ENCODE measurements around the gene C22orf23. TPM values are rescaled to one million over a fixed set of nuclear protein-coding genes. Genes with fewer than 3 reads are reported as not detected.

Gene C22orf23
- total RNA-seq, 1 experiment from 2014 or later, result 0.47 TPM

DNA sequence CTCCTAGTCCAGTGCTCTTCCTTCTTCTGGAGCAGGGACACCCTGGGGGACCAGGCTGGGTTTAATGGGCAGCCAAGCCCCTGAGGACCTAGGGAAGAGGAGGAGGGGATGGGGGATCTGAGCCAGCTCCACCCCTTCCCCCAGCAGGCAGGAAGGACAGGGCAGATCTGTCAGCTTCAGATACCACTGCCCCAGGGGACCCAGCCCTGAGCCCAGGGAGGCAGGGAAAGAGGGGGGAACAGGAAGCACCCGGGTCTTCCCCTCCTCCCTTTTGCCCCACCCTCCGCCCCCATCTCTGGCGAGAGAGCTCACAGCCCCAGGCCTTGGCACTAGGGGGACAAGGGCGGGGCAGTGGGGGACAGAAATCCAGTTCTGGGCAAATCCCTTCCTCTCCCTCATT, 42.7 kb upstream of the C22orf23 start:
- Histone ChIP-seq H4K20me1 (ENCODE audit: insufficient read depth) (no peaks in the 10 kb centered on the region), H3K36me3 (ENCODE audit: control insufficient read depth in 1 of 2, insufficient read depth in 2 of 2, low read length in 2 of 2) (no peaks in the 10 kb centered on the region), H3K27ac (ENCODE audit: low read depth, low read length) (no peak overlapping the region), H3K9me2 (ENCODE audit: insufficient read depth) (no peaks in the 10 kb centered on the region), H3K4me1 (ENCODE audit: control insufficient read depth in 1 of 2, insufficient read depth in 2 of 2, low read length in 2 of 2) (peaks cover 20 to 43% of the 10 kb centered on the region in 2 experiments), H3K9me3 (ENCODE audit: control insufficient read depth in 1 of 2, insufficient read depth in 1 of 2, low read depth in 1 of 2, low read length in 2 of 2) (no peaks in the 10 kb centered on the region), H3K4me2 (ENCODE audit: low read length) (peak overlapping the region; percentile 12; the same call in 1 of the 2 replicates), H3K79me2 (ENCODE audit: insufficient read depth, low read length) (no peaks in the 10 kb centered on the region), H3K4me3 (replicated peaks in 1 of 2; ENCODE audit: low read depth in 1 of 2, low read length in 2 of 2) (no peak overlapping the region), H3K9ac (ENCODE audit: low read length) (no peak overlapping the region), H3K27me3 (ENCODE audit: insufficient read depth, low read length) (no peaks in the 10 kb centered on the region), H2AFZ (ENCODE audit: low read depth, low read length, poor library complexity, severe bottlenecking) (no peak overlapping the region)
- BruUV-seq (replicated peaks), result no TSS peak
- ChIA-PET RAD21 (ENCODE audit: low non-redundant PET in 1 of 2, low total read pairs in 2 of 2, uncharacterized antibody in 2 of 2, unreplicated experiment in 2 of 2) (no interaction called here), POLR2A (no interaction called here), CTCF (interaction anchor here (0.6 kb wide), 1 partner anchor 108 kb away, joined by 3 read pairs; no protein-coding TSS in a partner anchor)
- intact Hi-C loops (cut with micrococcal nuclease), result no loop called here
- ATAC-seq (no peak), DNase-seq (ENCODE audit: low read depth, low spot score) (no peak)
- TF ChIP-seq SIN3A (IDR thresholded peaks at IDR 0.05; ENCODE audit: low read depth) (no peak), ZNF274 (IDR thresholded peaks at IDR 0.05; ENCODE audit: low read depth, low read length) (no peak), CEBPB (IDR thresholded peaks at IDR 0.05; ENCODE audit: low read depth) (no peak), EZH2 (IDR thresholded peaks at IDR 0.05) (no peak), EZH2phosphoT487 (IDR thresholded peaks at IDR 0.05; ENCODE audit: borderline replicate concordance) (no peak)
- TF ChIP-seq, protein P1, sequence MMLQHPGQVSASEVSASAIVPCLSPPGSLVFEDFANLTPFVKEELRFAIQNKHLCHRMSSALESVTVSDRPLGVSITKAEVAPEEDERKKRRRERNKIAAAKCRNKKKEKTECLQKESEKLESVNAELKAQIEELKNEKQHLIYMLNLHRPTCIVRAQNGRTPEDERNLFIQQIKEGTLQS (IDR thresholded peaks at IDR 0.05), result no peak

DNA sequence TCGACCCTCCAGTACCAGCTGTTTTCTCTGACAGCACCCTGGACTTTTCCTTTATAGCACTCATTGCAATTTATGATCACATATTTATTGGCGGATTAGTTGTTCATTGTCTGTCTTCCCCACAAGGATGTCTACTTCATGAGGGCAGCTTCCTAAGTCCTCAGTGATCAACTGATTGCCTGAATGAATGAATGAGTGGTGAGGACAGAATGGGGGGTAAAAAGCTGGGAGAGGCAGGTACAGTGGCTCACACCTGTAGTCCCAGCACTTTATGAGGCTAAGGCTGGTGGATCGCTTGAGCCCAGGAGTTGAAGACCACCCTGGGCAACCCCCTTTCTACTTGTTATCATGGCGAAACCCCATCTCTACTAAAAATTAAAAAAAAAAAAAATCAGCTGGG, 42.1 kb upstream of the C22orf23 start:
- Histone ChIP-seq H4K20me1 (ENCODE audit: insufficient read depth) (no peaks in the 10 kb centered on the region), H3K9ac (ENCODE audit: low read length) (no peak overlapping the region), H3K4me2 (ENCODE audit: low read length) (no peak overlapping the region), H3K27ac (ENCODE audit: low read depth, low read length) (no peak overlapping the region), H3K79me2 (ENCODE audit: insufficient read depth, low read length) (no peaks in the 10 kb centered on the region), H2AFZ (ENCODE audit: low read depth, low read length, poor library complexity, severe bottlenecking) (no peak overlapping the region), H3K9me2 (ENCODE audit: insufficient read depth) (no peaks in the 10 kb centered on the region), H3K9me3 (ENCODE audit: control insufficient read depth in 1 of 2, insufficient read depth in 1 of 2, low read depth in 1 of 2, low read length in 2 of 2) (no peaks in the 10 kb centered on the region), H3K27me3 (ENCODE audit: insufficient read depth, low read length) (no peaks in the 10 kb centered on the region), H3K4me3 (replicated peaks in 1 of 2; ENCODE audit: low read depth in 1 of 2, low read length in 2 of 2) (no peak overlapping the region), H3K4me1 (ENCODE audit: control insufficient read depth in 1 of 2, insufficient read depth in 2 of 2, low read length in 2 of 2) (peaks cover 17 to 38% of the 10 kb centered on the region in 2 experiments), H3K36me3 (ENCODE audit: control insufficient read depth in 1 of 2, insufficient read depth in 2 of 2, low read length in 2 of 2) (no peaks in the 10 kb centered on the region)
- ChIA-PET POLR2A (no interaction called here), CTCF (interaction anchor here (0.6 kb wide), 1 partner anchor 108 kb away, joined by 3 read pairs; no protein-coding TSS in a partner anchor), RAD21 (ENCODE audit: low non-redundant PET in 1 of 2, low total read pairs in 2 of 2, uncharacterized antibody in 2 of 2, unreplicated experiment in 2 of 2) (no interaction called here)
- ATAC-seq, result no peak
- intact Hi-C loops (cut with micrococcal nuclease), result no loop called here
- no peak for DNase-seq (ENCODE audit: low read depth, low spot score)
- BruUV-seq (replicated peaks), result no TSS peak
- TF ChIP-seq FOSL1 (IDR thresholded peaks at IDR 0.05; ENCODE audit: low read depth) (no peak), JUND (IDR thresholded peaks at IDR 0.05) (no peak), RAD21 (IDR thresholded peaks at IDR 0.05; ENCODE audit: low read depth) (no peak), EZH2 (IDR thresholded peaks at IDR 0.05) (no peak), ELF1 (IDR thresholded peaks at IDR 0.05; ENCODE audit: borderline replicate concordance, low read depth) (no peak), SRF (IDR thresholded peaks at IDR 0.05; ENCODE audit: low read depth) (no peak), POLR2AphosphoS5 (IDR thresholded peaks at IDR 0.05; ENCODE audit: low read depth, low read length) (no peak), ZBTB33 (IDR thresholded peaks at IDR 0.05; ENCODE audit: extremely low read depth, insufficient replicate concordance, low read length) (no peak), TCF7L2 (IDR thresholded peaks at IDR 0.05; ENCODE audit: borderline replicate concordance, extremely low read depth, insufficient read depth, insufficient read length) (no peak), POLR2A (IDR thresholded peaks at IDR 0.05; ENCODE audit: borderline replicate concordance, extremely low read depth, insufficient read depth, insufficient read length) (no peak), CBX3 (IDR thresholded peaks at IDR 0.05; ENCODE audit: low read depth) (no peak)
- TF ChIP-seq, protein P2, sequence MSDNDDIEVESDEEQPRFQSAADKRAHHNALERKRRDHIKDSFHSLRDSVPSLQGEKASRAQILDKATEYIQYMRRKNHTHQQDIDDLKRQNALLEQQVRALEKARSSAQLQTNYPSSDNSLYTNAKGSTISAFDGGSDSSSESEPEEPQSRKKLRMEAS (IDR thresholded peaks at IDR 0.05), result no peak
